ENCODE results near the gene CDC42BPG.

Gene CDC42BPG

GRCh38 chr11:64867748-64868462 is 23.5 kb upstream of the CDC42BPG start:
- in situ Hi-C loops (cut with MboI; ENCODE audit: low sequenced_read_pairs), result no loop called here

- in situ Hi-C loops (cut with MboI; ENCODE audit: low sequenced_read_pairs), result no loop called here
Measured at GRCh38 chr11:64866173-64866491, 21.7 kb upstream of the CDC42BPG start.

DNA sequence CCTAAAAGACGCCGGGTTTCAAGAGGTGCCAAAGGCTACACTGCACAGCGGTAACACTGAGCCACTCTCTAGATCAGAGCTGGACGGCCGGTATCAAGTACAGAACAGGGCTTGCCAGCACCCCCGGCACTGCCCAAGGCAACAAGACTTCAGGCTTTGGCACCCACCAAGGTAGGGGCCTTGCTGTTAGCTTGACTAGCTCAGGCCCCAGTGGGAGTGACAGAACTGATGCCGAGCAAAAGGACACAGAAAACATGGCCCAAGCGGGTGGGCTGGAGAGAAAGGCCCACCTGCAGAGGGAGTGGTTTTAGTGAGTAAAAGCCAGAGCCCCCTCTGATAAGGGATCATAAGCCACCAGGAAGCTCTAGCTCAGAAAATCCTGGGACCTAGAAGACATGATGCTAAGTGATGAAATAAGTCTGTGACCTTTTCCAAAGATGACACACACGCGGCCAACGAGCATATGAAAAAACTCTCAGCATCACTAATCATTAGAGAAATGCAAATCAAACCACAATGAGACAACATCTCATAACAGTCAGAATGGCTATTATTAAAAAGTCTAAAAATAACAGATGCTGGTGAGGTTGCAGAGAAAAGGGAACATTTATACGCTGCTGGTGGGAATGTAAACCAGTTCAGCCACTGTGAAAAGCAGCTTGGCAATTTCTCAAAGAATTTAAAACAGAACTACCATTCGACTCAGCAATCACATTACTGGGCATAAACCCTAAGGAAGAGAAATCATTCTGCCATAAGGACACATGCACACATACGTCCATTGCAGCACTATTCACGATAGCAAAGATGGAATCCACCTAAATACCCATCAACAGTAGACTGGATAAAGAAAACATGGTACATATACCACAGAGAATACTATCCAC is 21.1 kb upstream of the CDC42BPG start:
- in situ Hi-C loops (cut with MboI; ENCODE audit: low sequenced_read_pairs), result no loop called here

DNA sequence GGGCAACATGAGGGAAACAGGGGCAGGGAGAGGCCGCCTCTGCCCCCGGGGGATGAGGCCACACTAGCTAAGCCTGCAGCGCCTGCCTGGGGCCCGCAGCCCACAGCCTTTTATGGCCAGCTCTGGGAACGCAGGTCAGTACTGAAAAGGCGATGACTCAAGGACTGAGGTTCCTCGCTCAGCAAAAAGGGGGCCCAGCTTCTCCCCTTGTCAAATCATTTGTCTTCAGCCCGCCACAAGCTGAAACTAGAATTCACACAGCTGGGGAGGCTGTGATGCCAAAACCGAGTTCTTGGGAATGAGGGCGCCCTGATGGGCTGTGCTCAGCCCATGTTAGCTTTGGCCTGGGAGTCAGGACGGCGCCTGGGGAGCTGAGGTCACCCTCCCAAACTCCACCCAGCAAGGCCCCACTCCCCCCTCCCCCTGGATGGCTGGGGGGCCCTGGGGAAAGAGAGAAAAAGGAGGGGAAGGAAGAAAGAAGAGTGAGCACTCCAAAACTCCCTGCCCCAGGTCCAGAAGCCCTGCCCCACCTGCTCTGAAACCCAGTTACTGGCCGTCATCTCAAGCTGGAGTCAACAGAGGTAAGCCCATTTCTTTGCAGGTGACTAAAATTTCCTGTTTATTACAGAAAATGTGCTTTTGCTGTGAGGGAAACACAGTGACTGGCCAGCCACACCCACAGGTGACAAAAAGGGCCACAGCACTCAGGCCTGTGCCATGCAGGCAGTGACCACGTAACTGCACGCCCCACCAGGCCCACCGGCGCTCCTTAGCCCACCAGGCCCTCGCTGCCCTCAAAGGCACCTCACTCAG is 20.2 kb upstream of the CDC42BPG start:
- in situ Hi-C loops (cut with MboI; ENCODE audit: low sequenced_read_pairs), result no loop called here

DNA sequence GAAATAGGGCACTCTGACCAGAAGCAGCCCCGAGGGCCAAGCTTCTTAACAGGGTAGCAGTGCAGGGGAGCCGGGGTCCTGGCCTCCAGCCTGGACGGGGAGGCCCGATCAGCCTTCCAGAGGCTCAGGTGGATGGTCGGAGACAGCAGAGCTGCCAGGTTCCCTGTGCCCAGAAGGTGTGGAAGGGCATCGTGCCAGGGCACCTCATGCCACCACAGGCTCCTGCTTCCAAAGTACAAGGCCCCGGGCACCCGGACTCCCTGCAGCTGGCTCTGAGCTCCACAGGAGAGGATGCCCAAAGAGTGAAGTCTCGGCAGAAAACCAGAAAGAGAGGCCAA is 19.7 kb upstream of the CDC42BPG start:
- in situ Hi-C loops (cut with MboI; ENCODE audit: low sequenced_read_pairs), result no loop called here

- in situ Hi-C loops (cut with MboI; ENCODE audit: low sequenced_read_pairs), result no loop called here
Measured at GRCh38 chr11:64863391-64864060, 19.1 kb upstream of the CDC42BPG start.

DNA sequence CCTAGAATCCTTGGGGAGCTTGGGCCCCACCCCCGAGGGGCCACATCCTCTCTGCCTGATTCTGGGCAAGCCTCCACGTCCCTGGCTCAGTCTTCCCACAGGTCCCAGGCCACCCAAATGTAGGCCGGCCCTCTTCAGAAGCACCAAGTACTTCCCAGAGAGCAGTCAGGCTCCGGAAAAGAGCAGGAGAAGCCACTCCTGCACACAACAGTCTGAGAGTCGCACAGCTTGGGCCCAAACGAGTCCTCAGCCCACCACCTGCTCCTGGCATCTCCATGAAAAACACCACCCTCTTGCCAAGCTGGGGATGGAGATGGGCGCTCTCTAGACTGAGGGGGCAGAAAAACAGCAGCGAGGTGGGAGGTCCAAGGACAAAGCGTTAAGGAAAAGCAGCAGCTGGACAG is 18.5 kb upstream of the CDC42BPG start:
- in situ Hi-C loops (cut with MboI; ENCODE audit: low sequenced_read_pairs), result no loop called here

GRCh38 chr11:64861227-64861975 is 16.9 kb upstream of the CDC42BPG start:
- in situ Hi-C loops (cut with MboI; ENCODE audit: low sequenced_read_pairs), result no loop called here

DNA sequence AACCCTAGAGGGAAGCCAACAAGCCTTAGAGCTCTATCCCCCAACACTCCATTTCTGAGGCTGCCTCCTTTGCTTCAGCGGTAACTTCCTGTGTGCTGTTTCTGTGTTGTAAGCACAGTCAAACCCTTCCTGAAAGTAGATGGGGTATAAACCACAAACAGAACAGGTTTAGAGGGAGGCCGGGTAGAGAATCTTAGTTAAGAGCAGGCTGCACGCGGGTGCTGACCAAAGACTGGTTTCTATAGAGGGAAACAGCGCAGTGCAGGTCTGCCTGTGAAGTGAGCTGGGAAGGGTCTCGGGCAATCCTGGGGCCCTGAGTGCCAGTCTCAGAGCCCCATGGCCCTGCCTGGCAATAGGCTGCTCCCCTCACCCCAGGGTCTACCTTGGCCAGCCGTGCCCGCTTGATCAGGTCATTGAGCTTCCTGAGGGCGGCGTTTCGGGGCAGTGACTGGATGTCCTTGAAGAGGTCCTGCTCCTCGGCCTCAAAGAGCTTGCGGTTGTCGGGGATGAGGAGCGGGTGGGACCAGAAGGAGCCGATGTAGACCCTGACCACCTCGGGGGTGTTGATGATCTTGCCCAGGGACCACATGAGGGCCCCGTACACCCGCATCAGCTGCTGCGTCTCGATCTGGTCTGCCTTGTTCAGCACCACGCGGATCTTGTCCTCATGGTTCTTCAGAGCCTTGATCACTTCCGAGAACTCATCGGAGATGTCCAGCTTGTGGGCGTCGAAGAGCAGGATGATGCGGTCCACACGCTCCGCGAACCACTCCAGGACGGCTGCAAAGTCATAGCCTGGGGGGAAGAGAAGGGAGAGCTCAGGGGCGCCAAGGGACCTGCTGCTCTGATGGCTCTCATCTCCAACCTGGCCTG is 15.3 kb upstream of the CDC42BPG start:
- in situ Hi-C loops (cut with MboI; ENCODE audit: low sequenced_read_pairs), result no loop called here

DNA sequence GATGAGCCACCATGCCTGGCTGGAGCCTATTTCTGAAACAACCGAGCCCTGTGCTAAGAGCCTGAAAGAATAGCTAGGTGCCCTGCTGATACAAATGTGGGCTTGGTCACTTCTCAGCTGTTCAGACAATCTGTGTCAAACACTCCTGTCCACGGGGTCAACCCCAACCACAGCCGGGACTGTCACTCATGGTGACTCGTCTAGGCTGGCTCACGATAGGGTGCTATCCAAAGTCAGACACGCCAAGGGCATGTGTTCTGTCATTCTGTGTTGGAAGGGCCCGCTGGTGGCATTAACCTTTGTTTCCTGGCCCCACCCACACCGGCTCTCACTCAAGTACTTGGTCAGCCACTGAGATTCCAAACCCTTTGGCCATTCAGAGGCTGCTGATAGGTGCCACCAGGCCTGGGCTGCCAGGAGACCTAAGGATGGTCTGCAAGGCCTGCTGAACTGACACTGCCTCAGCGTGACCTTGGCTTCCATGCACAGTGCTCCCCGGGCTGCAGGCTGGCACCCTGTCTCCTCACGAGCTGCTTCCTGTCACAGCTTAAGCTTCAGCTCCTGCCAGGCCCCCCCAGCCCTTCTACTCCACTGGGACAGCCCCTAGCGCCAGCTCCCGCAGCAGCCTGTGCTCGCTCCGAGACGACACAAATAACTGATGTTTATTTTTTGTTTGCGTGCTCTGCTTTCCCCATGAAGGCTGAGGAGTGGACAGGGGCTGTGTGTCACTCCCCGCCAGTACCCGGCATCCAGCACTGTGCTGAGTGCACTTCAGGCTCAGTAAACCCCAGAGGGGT is 14.2 kb upstream of the CDC42BPG start:
- in situ Hi-C loops (cut with MboI; ENCODE audit: low sequenced_read_pairs), result no loop called here

GRCh38 chr11:64857485-64857884 is 13.0 kb upstream of the CDC42BPG start:
- in situ Hi-C loops (cut with MboI; ENCODE audit: low sequenced_read_pairs), result no loop called here

DNA sequence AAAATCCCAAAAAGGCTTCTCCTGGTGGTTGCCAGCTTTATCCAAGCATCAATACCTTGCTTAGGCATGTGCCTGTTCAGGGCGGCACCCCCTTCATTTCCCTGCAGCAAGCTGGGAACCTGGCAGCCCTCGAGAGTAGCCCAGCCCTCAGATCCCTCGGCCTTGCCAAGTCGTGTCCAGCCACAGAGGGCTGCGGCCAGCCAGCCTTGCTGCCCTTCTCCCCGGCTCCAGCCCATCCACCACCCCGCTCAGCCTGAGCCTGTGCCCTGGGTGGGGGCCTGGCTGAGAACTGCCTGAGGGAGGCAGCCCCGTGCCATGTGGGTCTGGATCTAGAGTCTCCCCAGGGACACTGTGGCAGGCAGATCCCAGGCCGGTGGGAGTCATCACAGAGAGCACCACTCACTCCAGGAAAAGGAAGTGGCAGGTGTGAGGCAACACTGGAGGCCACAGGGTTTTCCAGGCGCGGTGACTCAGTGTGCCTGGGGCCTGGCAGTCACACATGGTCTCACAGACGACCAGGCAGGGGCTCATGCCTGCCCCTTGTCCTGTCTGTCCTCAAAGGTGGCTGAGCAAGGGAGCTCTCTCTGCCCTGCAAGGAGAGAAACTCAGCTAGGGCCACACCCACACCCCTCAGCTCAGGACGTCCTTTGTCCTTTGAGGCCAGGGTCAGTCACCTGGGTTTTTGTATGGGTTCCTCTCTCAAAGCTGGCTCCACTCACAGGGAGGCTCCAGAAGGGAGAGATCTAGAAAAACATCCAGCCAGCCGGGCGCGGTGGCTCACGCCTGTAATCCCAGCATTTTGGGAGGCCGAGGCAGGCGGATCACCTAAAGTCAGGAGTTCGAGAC is 12.2 kb upstream of the CDC42BPG start:
- in situ Hi-C loops (cut with MboI; ENCODE audit: low sequenced_read_pairs), result no loop called here

DNA sequence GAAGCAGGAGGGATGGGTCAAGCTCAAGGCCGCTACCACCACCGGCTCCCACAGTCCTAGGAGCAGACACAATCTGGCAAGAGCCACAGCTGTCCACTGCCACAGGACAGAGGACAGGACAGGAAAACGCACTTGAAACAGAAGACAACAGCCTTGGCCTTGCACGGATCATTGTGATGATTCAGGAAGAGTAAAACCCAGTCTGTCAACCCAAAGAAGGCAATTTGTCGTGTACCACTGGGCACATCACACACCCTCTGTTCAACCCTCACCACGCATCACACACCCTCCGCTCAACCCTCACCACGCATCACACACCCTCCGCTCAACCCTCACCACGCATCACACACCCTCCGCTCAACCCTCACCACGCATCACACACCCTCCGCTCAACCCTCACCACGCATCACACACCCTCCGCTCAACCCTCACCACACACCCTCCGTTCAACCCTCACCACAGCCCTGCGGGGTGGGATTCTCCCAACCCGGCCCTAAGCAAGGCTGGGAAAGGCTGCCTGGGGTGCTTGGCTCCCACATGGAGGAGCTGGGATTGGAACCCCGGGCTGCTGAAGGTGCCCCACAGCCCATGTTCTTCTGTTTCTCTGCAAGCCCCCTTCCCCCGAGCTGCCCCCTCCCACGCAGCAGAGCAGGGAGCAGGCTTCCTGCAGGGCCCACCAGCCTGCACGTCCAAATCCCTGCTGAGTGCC is 11.3 kb upstream of the CDC42BPG start:
- in situ Hi-C loops (cut with MboI; ENCODE audit: low sequenced_read_pairs), result no loop called here

DNA sequence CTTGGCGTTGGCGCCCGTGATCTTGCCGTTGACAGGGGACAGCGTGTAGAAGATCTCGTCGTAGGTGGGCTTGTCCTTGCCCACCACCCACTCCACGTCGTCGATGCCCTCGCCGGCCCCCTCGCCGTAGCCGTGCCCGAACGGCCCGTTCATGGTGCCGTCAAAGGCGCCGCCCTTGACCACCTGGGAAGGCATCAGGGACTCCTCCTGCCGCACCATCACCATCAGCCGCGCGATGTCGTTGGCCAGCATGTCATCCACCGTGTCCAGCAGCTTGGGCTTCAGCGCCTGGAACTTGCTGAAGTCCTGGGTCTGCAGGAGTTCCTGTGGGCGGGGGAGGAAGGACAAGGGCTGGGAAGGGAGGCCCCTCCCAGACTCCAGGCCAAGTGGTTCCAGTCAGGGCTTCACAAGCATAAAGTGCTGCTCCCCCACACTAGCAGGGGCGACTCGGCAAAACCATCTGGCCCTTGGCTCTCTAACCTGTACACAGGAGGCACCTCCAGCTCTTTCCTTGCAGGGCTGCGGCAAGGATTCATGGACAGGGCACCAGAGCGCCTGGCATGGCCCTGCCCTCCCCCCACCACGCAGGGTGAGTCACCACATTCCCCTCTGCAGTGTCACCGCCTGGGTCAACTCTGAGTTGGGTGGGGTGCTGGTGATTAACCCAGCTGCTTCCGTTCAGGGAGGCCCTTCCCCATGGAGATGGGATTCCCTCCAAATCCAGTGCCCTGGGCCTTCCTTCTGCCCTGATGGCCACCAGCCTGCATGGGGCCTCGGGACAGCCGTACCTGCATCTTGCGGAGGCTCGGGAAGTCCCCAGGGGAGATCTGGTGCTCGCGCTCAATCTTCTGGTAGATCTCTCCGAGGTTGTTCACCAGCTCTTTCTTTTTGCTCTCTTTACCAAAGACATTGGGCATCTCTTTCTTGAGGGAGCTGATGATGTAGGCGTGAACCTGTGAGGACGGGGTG is 10.4 kb upstream of the CDC42BPG start:
- in situ Hi-C loops (cut with MboI; ENCODE audit: low sequenced_read_pairs), result no loop called here

- in situ Hi-C loops (cut with MboI; ENCODE audit: low sequenced_read_pairs), result no loop called here
Measured at GRCh38 chr11:64854157-64854533, 9.7 kb upstream of the CDC42BPG start.

GRCh38 chr11:64853709-64854108 is 9.3 kb upstream of the CDC42BPG start:
- in situ Hi-C loops (cut with MboI; ENCODE audit: low sequenced_read_pairs), result no loop called here
